SW480 (cell line): ENCODE data around the gene INTS11.

Experiments
- DNase-seq: peaks from one replicate; pipeline ENCODE4 v3.0.0-alpha.2; 2016; ENCODE audit warnings: low spot score

Gene INTS11

DNA sequence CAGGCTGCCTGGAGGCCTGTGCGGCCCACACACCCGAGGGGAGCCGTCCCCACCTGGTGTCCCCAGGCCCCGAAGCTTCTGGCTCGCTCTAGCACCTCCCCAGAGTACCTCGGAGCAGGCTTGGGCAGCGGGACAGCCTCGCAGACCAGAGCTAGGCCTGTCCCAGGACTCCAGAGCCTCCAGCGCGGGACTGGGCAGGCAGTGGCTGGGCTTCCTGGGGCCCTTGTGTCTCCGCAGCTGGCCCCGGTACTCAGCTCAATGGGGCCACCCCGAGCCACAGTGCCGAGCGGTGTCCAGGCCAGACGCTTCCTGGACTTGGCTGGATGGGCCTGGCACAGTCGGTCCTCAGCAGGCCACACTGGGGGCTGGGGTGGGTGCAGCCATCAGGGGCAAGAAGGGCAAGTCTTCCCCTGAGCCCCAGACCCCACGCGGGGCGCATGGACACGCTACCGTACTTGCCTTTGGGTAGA is 39.3 kb downstream of the INTS11 start:
- no peak for DNase-seq

- no peak for DNase-seq
Observed at GRCh38 chr1:1284221-1285101, 40.0 kb downstream of the INTS11 start.

DNA sequence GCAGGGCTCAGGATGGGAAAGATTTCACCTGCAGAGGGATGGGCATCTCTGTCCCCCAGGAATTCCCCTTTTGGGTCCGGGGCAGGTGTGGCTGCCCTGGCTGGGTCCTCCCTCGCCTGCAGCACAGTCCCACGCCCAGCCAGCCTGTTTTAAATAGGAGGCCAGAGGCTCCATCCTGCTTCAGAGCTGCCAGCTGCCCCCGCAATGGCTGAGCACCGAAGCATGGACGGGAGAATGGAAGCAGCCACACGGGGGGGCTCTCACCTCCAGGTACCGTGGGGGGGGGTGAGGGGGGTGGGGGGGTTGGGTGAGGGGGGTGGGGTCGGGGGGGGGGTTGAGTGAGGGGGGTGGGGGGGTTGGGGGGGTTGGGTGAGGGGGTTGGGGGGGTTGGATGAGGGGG is 40.6 kb downstream of the INTS11 start:
- peak; percentile 43 for DNase-seq

GRCh38 chr1:1282998-1283397 is 41.5 kb downstream of the INTS11 start:
- DNase-seq, result peak; percentile 36

DNA sequence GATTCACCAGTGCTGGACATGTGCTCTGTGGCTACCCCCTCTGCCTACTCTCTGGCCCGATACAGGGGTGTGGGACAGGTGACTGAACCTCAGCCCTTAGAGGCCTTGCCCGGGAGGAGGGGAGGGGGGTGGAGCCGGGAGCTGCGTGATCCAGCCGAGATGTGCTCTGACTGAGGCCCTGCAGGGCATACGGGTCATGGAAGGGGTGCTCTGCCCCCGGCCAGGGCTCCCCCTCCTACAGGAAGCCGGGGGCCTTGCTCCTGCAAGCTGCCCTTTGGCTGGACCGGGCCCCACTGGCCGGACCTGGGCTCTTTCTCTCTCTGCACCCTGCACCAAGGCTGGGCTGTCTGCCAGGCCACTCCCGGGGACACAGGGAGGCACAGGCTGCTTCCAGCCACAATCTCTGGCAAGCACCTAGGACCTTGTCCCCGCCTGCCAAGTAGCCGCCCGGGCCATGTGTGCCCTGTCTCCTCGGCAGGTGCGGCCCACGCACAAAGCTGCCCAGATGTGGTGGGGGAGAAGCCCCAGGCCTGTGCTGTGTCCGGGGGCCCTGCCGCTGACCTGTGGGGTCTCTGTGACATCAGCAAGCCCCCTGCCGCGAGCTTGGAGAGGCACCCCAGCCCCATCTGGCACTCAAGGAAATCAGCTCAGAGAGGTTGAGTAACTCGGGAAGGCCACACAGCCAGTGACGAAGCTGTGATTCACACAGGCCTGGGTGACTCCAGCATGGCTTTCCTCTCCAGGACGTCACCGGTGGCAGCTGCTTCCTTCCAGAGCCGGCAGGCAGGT is 42.7 kb downstream of the INTS11 start:
- DNase-seq, result no peak

DNA sequence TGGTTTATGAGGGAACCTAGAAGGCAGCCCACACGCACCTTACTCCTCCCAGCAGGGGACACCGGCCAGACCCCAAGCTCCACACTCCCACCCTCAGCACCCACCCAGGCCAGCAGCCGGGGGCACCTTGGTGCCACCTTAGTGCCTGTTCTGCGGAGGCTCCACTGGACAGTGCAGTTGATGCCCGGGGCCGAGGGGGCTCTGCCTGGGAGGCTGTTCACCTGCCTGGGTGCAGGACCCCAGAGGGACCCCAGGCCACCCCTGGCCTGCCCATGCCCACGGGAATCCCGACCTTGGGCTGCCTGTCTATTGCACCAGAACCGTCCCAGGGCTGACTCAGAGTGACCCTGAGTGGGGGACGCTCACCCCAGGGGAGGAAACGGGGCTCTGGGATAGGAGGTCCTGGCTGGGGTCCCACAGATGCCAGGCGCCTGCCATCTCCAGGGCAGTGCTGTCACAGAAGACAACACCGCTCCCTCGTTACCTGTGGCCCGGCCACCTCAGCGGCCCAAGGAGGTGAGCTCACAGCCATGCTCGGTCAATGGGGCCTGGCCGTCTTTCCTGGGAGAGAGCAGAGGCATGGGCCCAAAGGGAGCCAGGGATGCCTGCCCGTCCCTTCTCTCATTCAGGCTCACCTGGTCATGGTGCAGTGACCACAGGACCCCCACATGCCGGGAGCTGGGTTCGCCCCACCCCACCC is 43.5 kb downstream of the INTS11 start:
- DNase-seq, result no peak

DNA sequence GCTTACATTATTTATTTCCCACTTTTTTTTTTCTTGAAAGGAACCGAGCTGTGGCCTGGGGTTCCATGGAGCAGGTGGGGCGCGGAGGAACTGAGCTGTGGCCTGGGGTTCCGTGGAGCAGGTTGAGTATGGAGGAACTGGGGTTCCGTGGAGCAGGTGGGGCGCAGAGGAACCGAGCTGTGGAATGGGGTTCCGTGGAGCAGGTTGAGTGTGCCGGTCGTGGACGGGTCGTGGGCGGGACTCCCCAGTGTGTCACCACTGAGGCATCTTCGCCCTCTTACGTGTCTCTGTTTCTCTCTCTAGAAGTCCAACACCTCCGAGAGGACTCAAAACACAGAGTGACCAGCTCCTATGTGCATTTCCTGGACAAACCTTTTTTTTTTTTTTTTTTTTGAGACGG is 45.4 kb downstream of the INTS11 start:
- no peak for DNase-seq

GRCh38 chr1:1278620-1279019 is 45.8 kb downstream of the INTS11 start:
- DNase-seq, result no peak

DNA sequence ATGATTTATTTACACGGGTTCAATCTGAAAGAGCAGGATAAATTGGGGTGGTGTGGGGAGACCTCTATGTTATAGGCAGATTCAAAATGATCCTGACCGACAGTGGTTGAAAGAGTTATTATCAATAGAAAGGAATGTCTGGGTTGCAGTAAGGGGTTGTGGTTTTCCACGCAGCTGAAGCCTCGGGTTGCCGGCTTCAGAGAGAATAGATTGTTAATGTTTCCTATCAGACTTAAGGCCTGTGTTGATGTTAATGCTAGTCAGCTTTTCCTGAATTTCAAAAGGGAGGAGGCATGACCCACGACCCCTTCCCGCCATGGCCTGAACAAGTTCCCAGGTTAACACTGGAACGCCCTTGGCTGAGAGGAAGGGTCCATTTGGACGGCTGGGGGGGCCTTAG is 48.6 kb downstream of the INTS11 start:
- no peak for DNase-seq

- no peak for DNase-seq
Observed at GRCh38 chr1:1274931-1275431, 49.5 kb downstream of the INTS11 start.

DNA sequence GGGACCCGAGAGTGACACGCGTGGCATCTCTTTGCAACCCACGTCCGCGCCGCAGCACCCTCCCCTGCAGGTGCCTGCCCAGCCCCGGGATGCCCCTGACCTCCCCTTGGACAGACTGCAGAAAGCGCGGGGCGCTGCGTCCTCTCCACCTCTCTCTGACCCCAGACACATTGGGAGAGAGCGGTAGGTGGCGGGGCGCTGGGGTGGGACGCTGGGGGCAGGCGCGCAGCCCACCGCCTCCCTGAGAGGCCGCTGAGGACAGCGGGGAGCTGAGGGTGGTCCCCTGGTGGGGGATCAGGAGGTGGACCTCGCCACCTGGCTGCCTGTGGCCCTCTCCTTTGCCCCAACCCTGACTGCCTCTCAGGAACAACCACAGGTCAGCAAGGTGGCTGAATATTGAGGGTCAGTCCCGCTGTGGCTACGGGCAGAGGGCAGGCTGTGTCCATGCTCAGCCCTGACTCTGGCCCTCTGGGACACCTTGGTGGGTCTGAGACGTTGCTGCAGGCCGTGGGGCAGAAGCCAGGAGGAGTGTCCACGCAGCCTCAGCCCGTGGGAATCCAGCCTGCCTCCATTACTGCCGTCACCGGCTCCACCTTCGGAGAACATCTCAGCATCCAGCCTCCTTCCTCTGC is 50.0 kb downstream of the INTS11 start:
- DNase-seq, result no peak

- DNase-seq, result peak; percentile 90
Observed at GRCh38 chr1:1273512-1274298, 50.8 kb downstream of the INTS11 start, which contains the start of gene UBE2J2. UBE2J2 (minus strand) TSS chr1:1273854; CDS start chr1:1267992, 5,862 bp downstream.

GRCh38 chr1:1273209-1273511 is 51.3 kb downstream of the INTS11 start:
- no peak for DNase-seq

DNA sequence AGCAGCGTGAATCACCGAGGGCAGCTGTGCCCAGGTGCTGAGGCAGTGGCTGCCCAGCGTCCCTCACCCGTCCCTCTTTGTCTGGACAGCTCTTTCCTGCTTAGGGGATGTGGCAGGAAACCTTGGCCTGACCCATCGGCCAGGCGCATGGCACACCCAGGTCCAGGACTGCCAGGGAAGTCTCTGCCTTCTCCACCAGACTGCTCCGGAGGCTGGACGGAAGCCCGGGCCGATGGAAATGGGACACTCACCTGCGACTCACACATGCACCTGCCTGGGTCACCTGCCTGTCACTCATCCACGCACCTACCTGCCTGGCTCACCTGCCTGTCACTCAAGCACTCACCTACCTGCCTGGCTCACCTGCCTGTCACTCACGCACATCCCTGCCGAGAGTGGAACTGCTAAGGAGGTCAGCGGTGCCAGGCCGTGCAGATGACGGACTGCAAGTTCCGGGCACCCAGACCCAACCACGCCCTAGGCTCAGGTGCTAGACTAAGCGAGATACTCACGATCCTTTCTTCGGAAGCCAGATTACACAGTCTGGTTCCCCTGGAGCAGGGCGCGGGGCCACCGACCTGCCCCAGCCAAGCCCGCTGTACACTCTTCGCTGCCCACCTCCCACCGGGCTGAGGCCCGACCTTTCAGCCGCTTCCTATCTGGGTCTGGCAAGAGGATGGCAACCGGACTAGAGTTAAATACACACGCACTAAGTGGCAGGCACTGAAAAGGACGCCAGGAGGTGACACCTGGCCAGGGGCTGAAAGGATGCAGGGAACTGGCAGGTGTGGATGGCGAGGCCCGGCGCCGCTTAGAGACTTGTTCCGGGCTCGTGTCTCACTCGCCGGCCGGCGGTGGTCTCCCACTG is 51.9 kb downstream of the INTS11 start:
- DNase-seq, result peak; percentile 62

- no peak for DNase-seq
Observed at GRCh38 chr1:1270813-1271212, 53.6 kb downstream of the INTS11 start.

- DNase-seq, result no peak
Observed at GRCh38 chr1:1268284-1268682, 56.2 kb downstream of the INTS11 start.

DNA sequence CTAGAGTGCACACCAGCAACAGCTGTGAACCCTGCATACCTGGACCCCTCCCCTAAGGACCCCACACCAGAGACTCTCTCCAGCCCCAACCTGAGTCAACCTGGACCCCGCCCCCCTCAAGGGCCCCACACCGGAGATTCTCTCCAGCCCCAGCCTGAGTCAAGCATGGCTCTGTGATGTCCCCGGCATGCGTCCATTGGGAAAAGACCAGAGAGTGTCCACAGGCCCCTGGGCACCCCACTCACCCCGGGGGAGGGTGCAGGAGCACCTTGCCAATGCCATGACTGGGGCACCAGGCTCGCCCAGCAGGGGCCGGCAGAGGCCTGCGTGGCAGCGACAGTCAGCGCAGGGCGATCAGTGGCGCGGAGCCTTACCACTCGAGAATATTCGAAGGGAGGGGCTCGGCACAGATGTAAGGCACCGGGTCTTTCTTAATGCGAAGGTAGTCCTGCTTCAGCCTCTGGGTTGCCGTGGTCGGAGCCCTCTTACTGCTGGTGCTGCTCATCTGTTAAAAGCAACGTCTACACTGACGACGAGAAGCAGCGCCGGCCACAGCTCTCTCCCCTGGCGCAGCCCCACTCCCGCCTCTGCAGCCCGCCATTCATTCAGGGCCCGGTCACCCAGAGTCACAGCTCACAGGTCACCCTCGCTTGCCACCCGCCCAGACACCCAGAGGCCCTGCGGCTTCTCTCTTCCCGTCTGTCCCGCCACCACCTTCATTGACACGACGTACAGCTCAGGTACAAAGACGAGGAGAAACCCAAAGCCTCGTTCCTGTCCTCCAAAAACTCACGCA is 56.8 kb downstream of the INTS11 start:
- no peak for DNase-seq

GRCh38 chr1:1264868-1265272 is 59.6 kb downstream of the INTS11 start:
- peak; percentile 72 for DNase-seq

DNA sequence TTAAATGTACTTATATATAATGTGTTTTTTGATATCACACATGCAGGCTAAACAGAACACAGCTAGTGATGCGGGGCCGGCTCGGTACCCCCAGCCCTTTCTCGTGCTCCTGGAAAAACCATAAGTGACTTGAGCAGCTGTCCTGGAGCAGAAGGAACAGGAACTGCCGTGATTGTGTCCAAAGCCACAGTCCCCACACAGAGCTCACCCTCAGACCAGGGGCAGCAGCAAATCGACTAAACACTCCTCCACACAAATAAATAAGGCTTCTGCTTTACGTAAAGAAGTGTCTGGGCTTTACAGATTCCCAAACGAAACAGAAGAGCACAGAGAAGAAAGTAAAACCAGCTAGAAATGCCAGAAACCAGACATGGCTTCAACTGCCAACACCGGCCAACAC is 60.4 kb downstream of the INTS11 start:
- no peak for DNase-seq
